ENCODE results near the gene TMEM139.
"Not testable (repeated sequence)": the region's sequence is repeated elsewhere in the genome, so short reads cannot be mapped to it uniquely, and the experiment has no call there.

The TMEM139 gene

GRCh38 chr7:143257501-143257900, 27.3 kb upstream of the TMEM139 start:
- H3K4me3 ChIP-seq (ENCODE audit: low read length), result no peak overlapping the region
- TF ChIP-seq CTCF (conservative IDR thresholded peaks at IDR 0.05; ENCODE audit: low read length), result no peak
- no peak for DNase-seq (ENCODE audit: low read depth)

- no peak for DNase-seq (ENCODE audit: low read depth)
- TF ChIP-seq CTCF (conservative IDR thresholded peaks at IDR 0.05; ENCODE audit: low read length), result no peak
Measured at GRCh38 chr7:143258831-143259230, 25.9 kb upstream of the TMEM139 start.

GRCh38 chr7:143259765-143260164, 25.0 kb upstream of the TMEM139 start:
- H3K4me3 ChIP-seq (ENCODE audit: low read length), result no peak overlapping the region
- no peak for TF ChIP-seq CTCF (conservative IDR thresholded peaks at IDR 0.05; ENCODE audit: low read length)
- no peak for DNase-seq (ENCODE audit: low read depth)

More at GRCh38 chr7:143258831-143259230, 25.9 kb upstream of the TMEM139 start:
- no peak overlapping the region for H3K4me3 ChIP-seq (ENCODE audit: low read length)

GRCh38 chr7:143261901-143262300, 22.9 kb upstream of the TMEM139 start:
- DNase-seq (ENCODE audit: low read depth), result no peak
- TF ChIP-seq CTCF (conservative IDR thresholded peaks at IDR 0.05; ENCODE audit: low read length), result no peak
- H3K4me3 ChIP-seq (ENCODE audit: low read length), result no peak overlapping the region

- TF ChIP-seq CTCF (conservative IDR thresholded peaks at IDR 0.05; ENCODE audit: low read length), result no peak
Measured at GRCh38 chr7:143263266-143264195, 21.2 kb upstream of the TMEM139 start, which contains the start of gene GSTK1. Gene GSTK1, plus strand, starts transcription at chr7:143263441. Its CDS starts 73 bp downstream, at chr7:143263514.

GRCh38 chr7:143264196-143264568, 20.6 kb upstream of the TMEM139 start:
- H3K4me3 ChIP-seq (ENCODE audit: low read length), result peak overlapping the region; percentile 90
- not testable (repeated sequence) for DNase-seq (ENCODE audit: low read depth)

More at GRCh38 chr7:143263266-143264195, 21.2 kb upstream of the TMEM139 start, which contains the start of gene GSTK1:
- peak; percentile 60 for DNase-seq (ENCODE audit: low read depth)
- H3K4me3 ChIP-seq (ENCODE audit: low read length), result peak within 1 kb of the TSS; percentile 90

- H3K4me3 ChIP-seq (ENCODE audit: low read length), result no peak overlapping the region
- TF ChIP-seq CTCF (conservative IDR thresholded peaks at IDR 0.05; ENCODE audit: low read length), result no peak
- no peak for DNase-seq (ENCODE audit: low read depth)
Measured at GRCh38 chr7:143265017-143265693, 19.6 kb upstream of the TMEM139 start.
